Measurements from ENCODE around the gene IRAK4.

Gene IRAK4

GRCh38 chr12:43776498-43776897, 17.7 kb downstream of the IRAK4 start:
- no peak for DNase-seq

DNA sequence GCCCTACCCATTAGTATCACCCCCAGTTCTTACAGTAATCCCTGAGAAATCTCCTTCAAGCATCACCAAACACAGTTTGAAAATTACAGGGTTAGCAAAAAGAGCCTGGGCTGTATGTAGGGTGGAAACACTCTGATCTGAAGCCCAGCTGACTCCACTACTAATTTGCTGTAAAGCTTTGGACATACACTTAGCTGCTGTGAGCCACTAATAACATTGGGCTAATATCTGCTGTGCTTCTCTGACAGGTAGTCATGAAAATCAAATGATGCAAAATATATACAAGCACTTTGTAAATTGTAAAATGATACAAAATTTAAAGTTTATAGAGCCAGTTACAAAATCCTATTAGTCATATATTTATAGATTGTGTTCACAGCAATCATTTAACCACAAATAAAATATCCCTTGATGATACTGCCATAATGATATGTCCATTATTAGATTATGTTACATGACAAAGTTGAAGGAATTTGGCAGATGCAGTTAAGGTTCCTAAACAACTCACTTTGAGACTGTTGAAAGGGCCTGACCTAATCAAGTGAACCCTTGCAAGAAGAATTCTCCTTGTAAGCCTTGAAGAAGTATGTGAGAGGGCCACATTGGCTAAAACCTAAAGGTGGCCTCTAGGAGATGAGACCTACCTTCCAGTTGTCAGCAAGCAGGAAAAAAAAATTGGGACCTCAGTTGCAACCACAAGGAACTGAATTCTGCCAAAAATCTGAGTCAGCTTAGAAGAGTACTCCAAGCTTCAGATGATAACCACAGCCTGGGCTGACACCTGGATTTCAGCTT, 28.3 kb downstream of the IRAK4 start:
- no peak for DNase-seq

DNA sequence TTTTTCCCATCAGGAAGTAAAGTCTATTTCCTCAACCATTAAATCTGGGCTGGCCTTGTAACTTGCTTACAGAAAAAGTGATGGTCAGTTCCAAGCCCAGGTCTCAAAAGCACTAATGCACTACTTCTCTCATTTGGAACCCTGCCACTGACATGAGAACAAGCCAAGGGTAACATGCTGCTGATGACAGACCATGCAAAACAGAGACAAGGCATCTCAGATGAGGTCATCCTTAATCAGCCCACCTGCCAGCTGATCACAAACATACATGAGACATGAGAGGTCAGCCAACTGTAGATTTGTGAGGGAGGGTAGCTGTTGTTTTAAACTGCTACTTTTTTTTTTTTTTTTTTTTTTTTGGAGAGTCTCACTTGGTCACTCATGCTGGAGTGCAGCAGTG, 31.2 kb downstream of the IRAK4 start:
- DNase-seq = no peak

DNA sequence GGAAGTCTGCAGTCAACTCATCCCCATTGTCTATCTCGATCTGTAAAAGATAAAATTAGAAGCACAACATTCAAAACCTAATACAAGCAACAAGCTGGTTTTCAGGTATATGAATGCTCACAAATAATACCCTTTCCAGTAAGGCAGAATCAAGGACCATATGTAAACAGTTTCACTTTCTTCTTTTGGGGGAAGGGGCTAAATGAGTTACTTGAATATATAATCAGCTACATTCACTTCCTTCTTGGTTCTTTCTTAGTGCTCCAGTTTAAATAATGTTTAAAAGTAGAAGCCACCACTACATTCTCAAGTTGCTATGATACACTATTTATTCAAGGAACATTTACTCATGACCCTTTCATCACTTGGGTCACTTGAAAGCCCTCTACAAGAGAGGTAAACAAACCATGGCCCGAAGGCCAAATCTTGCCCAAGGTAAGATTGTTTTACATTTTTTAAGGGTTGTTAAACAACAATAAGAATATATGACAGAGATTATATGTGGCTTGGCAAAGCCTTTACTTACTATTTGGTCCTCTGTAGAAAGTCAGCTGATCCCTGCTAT, 37.0 kb downstream of the IRAK4 start:
- DNase-seq = no peak

DNA sequence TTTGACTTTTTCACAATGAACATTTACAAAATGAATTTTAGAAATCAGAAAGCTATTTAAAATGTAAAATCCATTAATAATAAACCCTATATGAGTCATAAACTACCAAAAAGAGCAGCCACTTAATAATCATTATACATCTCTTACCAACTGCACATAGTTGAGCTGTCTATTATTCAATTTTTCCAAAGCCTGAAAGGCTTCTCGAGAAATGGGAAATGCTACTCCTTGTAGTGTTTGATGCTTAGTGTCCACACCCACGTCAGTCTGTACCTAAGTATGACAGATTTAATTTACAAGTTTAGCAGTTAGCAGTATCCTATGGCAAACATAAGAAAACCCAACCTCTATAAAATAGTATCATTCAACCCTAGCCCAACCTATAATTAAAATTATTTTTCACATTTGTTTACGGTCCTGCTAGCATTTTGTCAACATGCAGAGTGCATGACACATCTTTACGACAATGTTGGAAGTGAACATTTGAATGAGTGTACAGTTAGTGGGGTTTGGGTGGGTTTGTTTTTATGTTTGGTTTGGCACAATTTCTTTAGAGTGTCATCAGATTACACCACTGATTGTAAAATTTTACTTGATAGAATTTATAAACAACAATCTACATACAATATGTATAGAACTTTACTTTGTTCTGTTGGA, 38.9 kb downstream of the IRAK4 start:
- no peak for DNase-seq

DNA sequence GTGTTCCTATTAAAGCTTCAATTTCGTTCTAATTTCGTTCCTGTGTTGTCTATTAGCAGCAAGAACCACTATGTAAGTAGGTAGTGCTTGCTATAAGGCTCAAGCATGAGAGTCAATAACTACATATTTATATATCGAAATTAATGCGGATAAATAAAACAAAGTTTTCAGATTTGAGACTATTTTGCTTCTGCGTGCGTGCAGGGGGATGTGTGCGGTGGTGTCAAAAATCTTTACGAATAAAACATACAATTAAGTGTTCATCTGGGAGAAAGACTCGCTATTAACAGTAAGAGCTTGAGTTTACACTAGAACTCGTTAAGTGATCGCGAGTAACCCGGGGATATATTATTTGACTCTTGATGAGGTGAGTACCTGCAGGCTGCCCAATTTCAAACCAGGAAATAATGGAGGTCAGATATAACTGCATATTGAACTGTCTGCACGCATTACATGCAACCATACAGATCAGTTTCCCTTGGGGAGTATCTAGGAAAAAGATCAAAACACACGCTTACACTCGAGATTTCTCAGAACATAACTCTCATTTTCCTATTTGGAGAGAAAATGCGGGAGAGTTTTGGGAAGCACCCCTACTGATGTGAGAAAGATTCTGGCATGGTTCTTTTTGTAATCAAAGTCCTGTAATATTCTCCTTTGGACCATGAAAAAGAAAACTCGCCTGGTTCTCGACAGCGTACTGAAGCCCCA, 46.6 kb downstream of the IRAK4 start:
- DNase-seq = no peak

GRCh38 chr12:43805860-43806736, 47.3 kb downstream of the IRAK4 start, which contains the start of gene TWF1:
Gene TWF1, minus strand, starts transcription at chr12:43806317. Its CDS starts 72 bp downstream, at chr12:43806245.
- DNase-seq = peak; percentile 78

GRCh38 chr12:43806737-43807072, 48.0 kb downstream of the IRAK4 start:
- no peak for DNase-seq

- no peak for DNase-seq
These were observed 48.6 kb downstream of the IRAK4 start for GRCh38 chr12:43807386-43807785.

DNA sequence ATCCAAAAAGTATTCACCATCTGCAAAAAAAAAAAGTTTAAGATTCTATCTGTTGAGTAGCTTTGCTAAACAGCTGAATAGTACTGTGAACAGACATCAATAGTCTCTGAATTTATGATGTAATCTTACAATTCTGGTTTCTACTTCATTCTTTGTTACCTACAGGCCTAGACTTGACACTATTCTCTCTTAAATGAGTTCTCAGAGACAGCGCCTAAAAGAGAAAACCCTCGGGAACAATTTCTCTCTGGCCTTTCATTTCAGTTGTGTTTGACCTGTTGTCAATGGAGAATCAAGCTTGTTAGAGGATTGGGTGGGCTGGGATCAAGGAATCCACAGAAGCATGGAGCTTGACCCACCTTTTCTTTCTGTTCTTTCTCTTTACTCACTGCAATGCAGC, 53.3 kb downstream of the IRAK4 start:
- no peak for DNase-seq

DNA sequence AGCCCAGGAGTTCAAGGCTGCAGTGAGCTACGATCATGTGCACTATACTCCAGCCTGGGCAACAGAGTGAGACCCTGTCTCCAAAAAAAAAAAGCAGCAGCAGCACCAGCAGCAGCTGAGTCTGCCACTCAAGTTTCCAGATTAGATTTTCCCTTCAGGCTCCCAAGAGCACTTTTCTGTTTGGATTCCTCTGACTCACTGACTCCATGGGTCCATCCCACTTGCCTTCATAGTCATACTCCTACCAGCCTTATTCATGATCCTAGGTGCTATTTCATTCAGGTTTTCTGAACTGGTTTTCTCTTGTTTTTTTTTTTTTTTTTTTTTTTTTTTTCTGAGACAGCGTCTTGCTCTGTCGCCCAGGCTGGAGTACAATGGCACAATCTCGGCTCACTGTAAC, 54.2 kb downstream of the IRAK4 start:
- no peak for DNase-seq

DNA sequence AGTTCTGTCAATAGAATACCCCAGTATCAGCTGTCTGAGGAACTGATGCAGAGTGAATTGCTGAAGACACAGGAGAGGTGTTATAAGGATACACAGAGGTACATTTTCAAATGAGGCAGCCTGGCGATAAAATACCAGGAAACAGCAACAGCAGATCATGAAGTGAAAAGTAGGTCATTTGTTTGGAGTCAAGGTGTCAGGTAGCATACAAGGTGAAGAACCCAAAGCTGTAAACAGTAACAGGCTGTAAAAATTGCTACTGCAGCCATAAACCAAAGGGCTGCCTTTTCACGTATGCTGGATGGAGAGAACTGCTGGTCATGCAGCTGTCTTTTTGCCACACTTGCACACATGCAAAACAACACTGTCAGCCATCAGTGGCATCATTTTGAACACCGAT, 56.7 kb downstream of the IRAK4 start:
- no peak for DNase-seq

- DNase-seq = no peak
These were observed 57.4 kb downstream of the IRAK4 start for GRCh38 chr12:43816168-43816567.

GRCh38 chr12:43824207-43824775, 65.5 kb downstream of the IRAK4 start:
- no peak for DNase-seq

DNA sequence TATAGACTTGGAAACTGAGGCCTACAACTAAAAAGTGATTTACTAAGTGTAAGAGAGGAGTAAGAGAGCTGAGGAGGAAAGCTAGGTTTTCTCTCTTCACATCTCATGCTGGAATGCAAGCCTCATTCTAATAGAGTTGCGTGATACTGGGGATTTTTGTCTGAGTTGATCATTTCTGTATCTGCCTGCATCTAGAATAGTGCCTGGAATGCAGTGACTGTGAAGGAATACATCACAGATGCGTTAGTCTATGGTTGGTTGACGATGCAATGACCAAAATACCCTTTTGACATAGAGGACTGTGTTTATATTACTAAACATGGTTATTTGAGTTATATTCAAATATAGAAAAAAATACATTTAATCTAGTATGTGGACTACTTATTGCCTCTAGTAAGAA, 67.9 kb downstream of the IRAK4 start:
- DNase-seq = no peak

DNA sequence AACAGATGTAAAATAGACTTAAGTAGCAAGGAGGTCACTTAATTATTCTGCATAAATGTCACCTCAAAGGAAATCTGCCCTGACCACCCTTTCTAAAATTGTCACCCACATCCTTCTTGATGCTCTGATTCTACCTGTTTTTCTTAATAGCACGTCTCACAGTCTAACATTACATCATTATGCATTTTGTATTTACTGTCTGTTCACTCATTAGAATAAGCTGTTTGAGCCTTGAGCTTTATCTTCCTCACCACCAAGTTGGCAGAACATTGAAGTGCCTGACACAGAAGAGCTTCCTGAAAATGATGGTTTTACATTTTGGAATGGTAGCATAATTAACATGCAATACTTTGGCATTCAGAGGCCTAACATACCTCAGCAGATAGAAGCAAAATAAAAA, 68.3 kb downstream of the IRAK4 start:
- DNase-seq = no peak

DNA sequence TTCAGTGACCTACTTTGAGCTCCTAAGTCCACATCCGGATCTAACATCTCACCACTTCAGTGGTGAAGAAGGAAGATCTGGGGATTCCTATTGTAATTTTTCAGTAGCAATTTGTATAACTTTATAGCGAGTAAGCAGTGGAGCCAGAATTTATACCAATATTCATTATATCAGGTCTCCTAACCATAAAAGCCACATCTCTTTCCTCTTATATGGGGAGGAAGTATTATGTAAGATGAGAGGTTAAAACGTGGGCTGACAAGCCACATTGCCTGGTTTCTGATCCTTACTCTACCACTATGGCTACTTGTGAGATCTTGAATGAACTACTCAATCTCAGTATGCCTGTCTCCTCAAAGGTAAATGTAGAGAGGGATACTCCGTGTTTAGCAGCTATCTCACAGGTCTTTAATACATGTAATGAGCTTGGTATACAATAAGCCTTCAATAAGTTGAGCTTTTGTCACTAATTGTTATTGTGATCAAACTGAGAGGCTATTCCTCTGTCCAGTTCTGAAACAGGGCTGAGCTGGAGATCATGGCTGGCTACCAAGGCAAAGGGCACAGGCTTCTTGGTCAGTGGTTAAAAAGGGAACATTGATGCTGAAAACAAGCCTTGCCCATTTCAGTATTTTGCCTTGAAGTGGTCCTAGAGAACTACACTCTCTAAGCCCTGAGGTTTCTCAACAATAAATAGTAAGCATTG, 73.9 kb downstream of the IRAK4 start:
- DNase-seq = no peak

DNA sequence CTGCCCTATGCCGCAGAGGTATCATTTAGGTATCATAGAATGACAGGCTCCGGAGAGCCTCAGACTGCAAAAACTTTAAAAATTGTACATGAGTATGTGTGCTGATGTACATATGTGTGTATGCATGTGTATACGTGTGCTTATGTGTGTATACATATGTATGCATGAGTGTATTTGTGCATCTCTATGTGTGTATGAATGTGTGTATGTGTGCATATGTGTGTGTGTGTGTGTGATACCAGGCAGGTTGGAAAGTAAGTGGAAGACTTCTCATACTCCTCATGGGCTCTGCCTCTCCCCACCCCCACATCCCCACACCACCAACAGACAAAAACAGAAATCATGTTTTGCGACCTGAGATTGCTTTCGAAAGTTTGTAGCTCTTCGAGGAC, 76.5 kb downstream of the IRAK4 start:
- no peak for DNase-seq

GRCh38 chr12:43835656-43836474, 77.1 kb downstream of the IRAK4 start, which contains the start of gene TMEM117:
Gene TMEM117, plus strand, starts transcription at chr12:43836081.
- DNase-seq = peak; percentile 29

DNA sequence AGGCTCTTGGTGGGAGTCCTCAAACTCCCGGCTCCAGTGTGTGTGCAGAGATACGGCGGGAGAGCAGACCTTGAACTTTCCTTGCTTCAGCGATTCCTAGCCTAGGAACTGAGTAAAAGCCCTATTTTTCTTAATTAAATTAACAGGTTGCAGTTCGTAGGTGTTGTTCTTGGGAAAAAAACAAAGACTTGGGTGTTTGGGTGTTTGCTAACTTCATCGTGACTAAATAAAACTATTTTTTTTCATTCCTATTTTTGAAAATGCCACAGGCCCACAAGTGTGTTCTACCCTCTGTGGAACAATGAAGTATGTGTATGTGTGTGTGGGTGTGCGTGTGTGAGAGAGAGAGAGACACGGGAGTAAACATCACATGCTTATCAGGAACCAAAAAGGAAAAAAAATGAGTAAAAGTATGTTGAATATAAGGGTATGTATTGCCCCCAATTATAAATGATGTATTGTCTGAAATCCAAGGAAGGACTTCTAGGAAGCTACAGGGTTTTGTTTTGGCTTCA, 77.8 kb downstream of the IRAK4 start:
- no peak for DNase-seq

All from GDM1 (cell line).